SU-DHL-6 (cell line): ENCODE measurements around the gene BLM.

Source experiments
- H2AFZ ChIP-seq: fragments of 200-600 bp; sonication (generic); 2 replicates; pipeline ENCODE4 v1.6.1; 2014; ENCODE audit warnings: low read depth, mild to moderate bottlenecking, moderate library complexity, mixed read lengths, antibody characterized with exemption, low read length; ENCODE audit not compliant: severe bottlenecking
- H3F3A ChIP-seq: fragments of 200-600 bp; shearing (Covaris generic); 2 replicates; pipeline ENCODE4 v1.6.0; 2016; ENCODE audit warnings: antibody characterized with exemption, mild to moderate bottlenecking; ENCODE audit not compliant: insufficient read depth
- H3K27ac ChIP-seq: fragments of 200-600 bp; sonication (generic); 2 replicates; pipeline ENCODE4 v1.5.1; 2016; ENCODE audit warnings: low read depth, mild to moderate bottlenecking, low read length, moderate library complexity, mixed read lengths
- H3K27me3 ChIP-seq: fragments of 200-600 bp; sonication (generic), shearing (Covaris generic); 2 replicates; pipeline ENCODE4 v1.6.0; 2014; ENCODE audit warnings: mild to moderate bottlenecking, low read length
- H3K36me3 ChIP-seq: fragments of 200-600 bp; sonication (generic); 2 replicates; pipeline ENCODE4 v1.6.1; 2014; ENCODE audit warnings: mild to moderate bottlenecking, low read length, mixed read lengths
- H3K4me2 ChIP-seq: fragments of 300-600, 200-600 bp; shearing (Covaris generic), sonication (generic); 2 replicates; pipeline ENCODE4 v1.6.0; 2014; ENCODE audit warnings: low read length, low read depth, mild to moderate bottlenecking; ENCODE audit not compliant: poor library complexity, severe bottlenecking
- H3K4me3 ChIP-seq: fragments of 200-600 bp; sonication (generic); 2 replicates; pipeline ENCODE4 v1.5.1; 2014; ENCODE audit warnings: antibody characterized with exemption, low read length, mild to moderate bottlenecking, mixed read lengths; ENCODE audit not compliant: insufficient read depth, poor library complexity, severe bottlenecking
- H3K79me2 ChIP-seq: fragments of 200-600 bp; sonication (generic); 2 replicates; pipeline ENCODE4 v1.6.1; 2014; ENCODE audit warnings: mild to moderate bottlenecking, low read length, moderate library complexity; ENCODE audit not compliant: insufficient read depth
- H3K9ac ChIP-seq: fragments of 200-600 bp; sonication (generic); 2 replicates; pipeline ENCODE4 v1.7.0; 2014; ENCODE audit warnings: mild to moderate bottlenecking, low read length
- H3K9me2 ChIP-seq: fragments of 200-600 bp; sonication (generic); replicated peaks from 2 replicates; pipeline ENCODE4 v1.6.1; 2014; ENCODE audit warnings: low read length; ENCODE audit not compliant: insufficient read depth
- H3K9me3 ChIP-seq: fragments of 200-600 bp; sonication (generic); 2 replicates; pipeline ENCODE4 v1.6.1; 2014; ENCODE audit warnings: low read length, mixed read lengths; ENCODE audit not compliant: insufficient read depth
- H4K20me1 ChIP-seq: fragments of 200-600 bp; sonication (generic); 2 replicates; pipeline ENCODE4 v1.6.1; 2014; ENCODE audit warnings: low read depth, mild to moderate bottlenecking, antibody characterized with exemption, low read length, moderate library complexity, mixed read lengths
- EZH2phosphoT487 ChIP-seq: fragments of 200-600 bp; sonication (generic), shearing (Covaris generic); conservative IDR thresholded peaks from 2 replicates; pipeline ENCODE4 v1.6.1; 2018; ENCODE audit warnings: mild to moderate bottlenecking, antibody characterized with exemption, low read length, moderate library complexity, mixed read lengths
- TF ChIP-seq, protein P1 (sequence below): fragments of 200-600 bp; sonication (generic); IDR thresholded peaks from one replicate; pipeline ENCODE4 v1.5.1; 2017; ENCODE audit warnings: antibody characterized with exemption, mild to moderate bottlenecking, low read length, moderate library complexity; ENCODE audit not compliant: insufficient read depth, poor library complexity, severe bottlenecking

Gene BLM

DNA sequence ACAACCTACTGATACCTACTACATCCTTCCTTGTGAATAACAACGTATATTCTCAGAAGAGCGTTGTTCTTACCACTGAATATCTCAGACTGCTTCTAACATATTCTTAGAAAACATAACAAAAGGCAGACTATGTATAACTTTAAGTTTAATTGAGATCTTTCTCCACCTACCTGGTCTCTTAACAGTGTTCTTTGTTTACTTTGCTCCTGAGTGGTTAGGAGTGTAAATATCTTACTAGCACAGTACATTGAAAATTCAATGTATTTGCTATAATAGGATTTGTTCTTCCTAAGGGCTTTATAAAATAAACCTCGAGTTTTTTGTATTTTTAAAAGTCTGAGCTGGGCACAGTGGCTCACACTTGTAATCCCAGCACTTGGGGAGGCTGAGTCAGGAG, 7.9 kb upstream of the BLM start:
- H3K4me3 ChIP-seq, result no peak overlapping the region
- H3K4me2 ChIP-seq, result no peak overlapping the region
- TF ChIP-seq, protein P1, sequence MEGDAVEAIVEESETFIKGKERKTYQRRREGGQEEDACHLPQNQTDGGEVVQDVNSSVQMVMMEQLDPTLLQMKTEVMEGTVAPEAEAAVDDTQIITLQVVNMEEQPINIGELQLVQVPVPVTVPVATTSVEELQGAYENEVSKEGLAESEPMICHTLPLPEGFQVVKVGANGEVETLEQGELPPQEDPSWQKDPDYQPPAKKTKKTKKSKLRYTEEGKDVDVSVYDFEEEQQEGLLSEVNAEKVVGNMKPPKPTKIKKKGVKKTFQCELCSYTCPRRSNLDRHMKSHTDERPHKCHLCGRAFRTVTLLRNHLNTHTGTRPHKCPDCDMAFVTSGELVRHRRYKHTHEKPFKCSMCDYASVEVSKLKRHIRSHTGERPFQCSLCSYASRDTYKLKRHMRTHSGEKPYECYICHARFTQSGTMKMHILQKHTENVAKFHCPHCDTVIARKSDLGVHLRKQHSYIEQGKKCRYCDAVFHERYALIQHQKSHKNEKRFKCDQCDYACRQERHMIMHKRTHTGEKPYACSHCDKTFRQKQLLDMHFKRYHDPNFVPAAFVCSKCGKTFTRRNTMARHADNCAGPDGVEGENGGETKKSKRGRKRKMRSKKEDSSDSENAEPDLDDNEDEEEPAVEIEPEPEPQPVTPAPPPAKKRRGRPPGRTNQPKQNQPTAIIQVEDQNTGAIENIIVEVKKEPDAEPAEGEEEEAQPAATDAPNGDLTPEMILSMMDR, result no peak
- TF ChIP-seq EZH2phosphoT487, result no peak
- no peaks in the 10 kb centered on the region for H3F3A ChIP-seq
- no peaks in the 10 kb centered on the region for H3K27me3 ChIP-seq
- H3K9me2 ChIP-seq, result no peaks in the 10 kb centered on the region
- H3K36me3 ChIP-seq, result no peaks in the 10 kb centered on the region
- no peaks in the 10 kb centered on the region for H4K20me1 ChIP-seq
- H3K27ac ChIP-seq, result no peak overlapping the region
- H2AFZ ChIP-seq, result no peak overlapping the region
- H3K9ac ChIP-seq, result no peak overlapping the region
- no peaks in the 10 kb centered on the region for H3K9me3 ChIP-seq
- H3K79me2 ChIP-seq, result no peaks in the 10 kb centered on the region

DNA sequence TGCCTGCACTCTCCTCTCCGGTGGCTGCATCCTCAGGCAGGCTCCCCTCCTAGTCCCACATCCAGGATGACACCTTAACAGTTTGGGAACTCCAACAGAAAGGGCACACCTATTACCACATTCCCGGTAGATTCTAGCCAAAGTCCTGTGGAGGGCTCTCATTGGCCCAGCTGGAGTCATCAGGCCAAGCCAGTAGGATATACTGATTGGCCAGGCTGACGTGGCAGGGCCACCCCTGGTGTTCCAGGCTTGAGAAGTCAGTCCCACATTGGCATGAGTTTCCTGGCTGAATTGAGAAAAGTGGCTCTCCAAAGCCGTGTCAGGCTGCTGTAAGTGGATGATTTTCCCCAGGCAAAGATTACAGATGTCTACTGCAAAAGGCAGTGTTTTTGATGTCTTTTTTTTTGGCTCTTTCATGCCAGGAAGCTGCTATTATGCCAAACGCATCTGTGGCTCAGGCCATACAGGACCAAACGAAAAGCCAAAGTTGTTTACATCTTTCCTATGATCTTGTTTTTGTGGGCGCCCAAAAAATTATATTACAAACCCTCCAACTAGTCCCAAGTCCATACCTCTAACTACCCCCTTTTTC, 6.6 kb upstream of the BLM start:
- TF ChIP-seq, protein P1, result no peak
- TF ChIP-seq EZH2phosphoT487, result no peak
- Histone ChIP-seq H3K4me3 (no peak overlapping the region), H4K20me1 (no peaks in the 10 kb centered on the region), H3K4me2 (no peak overlapping the region), H3F3A (no peaks in the 10 kb centered on the region), H3K27me3 (no peaks in the 10 kb centered on the region), H3K9me3 (no peaks in the 10 kb centered on the region), H3K79me2 (no peaks in the 10 kb centered on the region), H3K27ac (no peak overlapping the region), H2AFZ (no peak overlapping the region), H3K9ac (no peak overlapping the region), H3K9me2 (no peaks in the 10 kb centered on the region), H3K36me3 (no peaks in the 10 kb centered on the region)

DNA sequence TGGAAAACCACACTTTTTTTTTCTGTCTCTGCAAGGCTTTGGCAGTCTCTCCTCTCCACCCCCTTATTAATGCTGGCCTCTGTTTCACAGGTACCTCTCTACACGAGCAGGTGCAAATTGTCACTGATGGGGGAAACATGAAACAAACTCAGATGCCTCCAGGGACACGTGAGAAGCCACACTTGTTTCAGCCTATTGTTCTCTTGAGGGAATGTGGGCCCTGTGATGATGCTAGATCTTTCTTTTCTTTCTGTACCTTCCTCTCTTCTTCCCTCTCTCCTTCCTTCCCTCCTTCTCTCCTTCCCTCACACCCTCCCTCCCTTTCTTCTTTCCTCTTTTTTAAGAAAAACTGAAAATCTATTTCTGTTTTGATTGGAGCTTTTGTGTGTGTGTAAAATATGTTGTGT, 5.7 kb upstream of the BLM start:
- no peaks in the 10 kb centered on the region for H3K27me3 ChIP-seq
- no peak overlapping the region for H3K4me2 ChIP-seq
- H3K9me3 ChIP-seq, result no peaks in the 10 kb centered on the region
- H3K36me3 ChIP-seq, result no peaks in the 10 kb centered on the region
- H3K79me2 ChIP-seq, result no peaks in the 10 kb centered on the region
- no peaks in the 10 kb centered on the region for H3K9me2 ChIP-seq
- TF ChIP-seq EZH2phosphoT487, result no peak
- TF ChIP-seq, protein P1, result no peak
- no peaks in the 10 kb centered on the region for H3F3A ChIP-seq
- no peak overlapping the region for H3K27ac ChIP-seq
- no peaks in the 10 kb centered on the region for H4K20me1 ChIP-seq
- no peak overlapping the region for H3K9ac ChIP-seq
- H2AFZ ChIP-seq, result no peak overlapping the region
- H3K4me3 ChIP-seq, result no peak overlapping the region
